NCI-H69 (cell line): ENCODE data around the gene ELP2.
"Not testable (repeated sequence)": the region's sequence is repeated elsewhere in the genome, so short reads cannot be mapped to it uniquely, and the experiment has no call there.

Experiments used
- DNase-seq: peaks from one replicate; lab custom pipeline; 2025; lab: John Stamatoyannopoulos, UW

Gene ELP2

DNA sequence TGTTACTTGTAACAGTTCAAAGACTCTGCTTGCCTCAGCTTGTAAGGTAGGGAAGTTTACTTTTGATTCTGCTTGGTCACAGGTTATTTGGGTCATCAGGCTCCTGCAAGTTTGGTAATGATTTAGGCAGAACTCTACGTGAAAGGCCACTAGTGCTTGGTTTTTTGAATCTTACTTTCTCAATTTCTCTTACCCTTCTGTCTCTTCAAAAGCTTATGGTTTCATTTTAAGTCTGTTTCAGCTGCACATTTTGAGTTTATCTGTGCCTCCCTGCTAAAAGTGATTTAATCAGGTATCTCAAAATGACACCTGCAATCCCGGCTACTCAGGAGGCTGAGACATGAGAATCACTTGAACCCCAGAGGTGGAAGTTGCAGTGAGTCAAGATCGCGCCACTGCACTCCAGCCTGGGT, 31.3 kb downstream of the ELP2 start:
- DNase-seq, result no peak

DNA sequence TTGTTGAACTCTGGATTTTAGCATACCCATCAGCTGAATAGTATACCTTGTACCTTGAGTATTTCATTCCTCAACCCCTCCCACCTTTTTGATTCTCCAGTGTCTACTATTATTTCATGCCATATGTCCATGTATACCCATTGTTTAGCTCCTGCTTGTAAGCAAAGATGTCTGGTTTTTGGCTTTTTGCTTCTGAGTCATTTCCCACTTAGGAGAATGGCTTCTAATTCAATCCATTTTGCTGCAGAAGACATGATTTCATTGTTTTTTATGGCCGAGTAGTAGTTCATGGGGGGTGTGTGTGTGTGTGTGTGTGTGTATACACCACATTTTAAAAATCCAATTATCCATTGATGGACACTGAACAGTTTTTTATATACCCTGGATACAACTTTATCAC, 33.3 kb downstream of the ELP2 start:
- DNase-seq, result no peak

DNA sequence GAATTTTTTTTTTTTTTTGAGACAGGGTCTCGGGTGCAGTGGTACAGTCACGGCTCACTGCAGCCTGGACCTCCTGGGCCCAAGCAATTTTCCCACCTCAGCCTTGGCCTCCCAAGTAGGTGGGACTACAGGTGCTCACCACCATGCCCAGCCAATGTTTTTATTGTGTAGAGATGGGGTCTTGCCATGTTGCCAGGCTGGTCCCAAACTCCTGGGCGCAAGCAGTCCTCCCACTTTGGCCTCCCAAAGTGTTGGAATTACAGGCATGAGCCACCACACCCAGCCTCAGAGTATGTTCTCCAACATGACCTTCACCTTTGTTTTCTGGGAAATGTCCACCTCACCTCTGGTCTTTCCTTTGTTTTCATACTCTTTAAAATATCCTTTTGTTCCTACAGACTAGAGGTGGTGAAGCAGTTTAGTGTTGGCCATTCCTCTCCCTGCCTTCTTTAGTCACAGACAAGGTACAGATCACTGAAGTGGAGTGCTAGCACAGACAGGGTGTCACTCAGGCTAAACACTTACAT, 38.1 kb downstream of the ELP2 start:
- no peak for DNase-seq

DNA sequence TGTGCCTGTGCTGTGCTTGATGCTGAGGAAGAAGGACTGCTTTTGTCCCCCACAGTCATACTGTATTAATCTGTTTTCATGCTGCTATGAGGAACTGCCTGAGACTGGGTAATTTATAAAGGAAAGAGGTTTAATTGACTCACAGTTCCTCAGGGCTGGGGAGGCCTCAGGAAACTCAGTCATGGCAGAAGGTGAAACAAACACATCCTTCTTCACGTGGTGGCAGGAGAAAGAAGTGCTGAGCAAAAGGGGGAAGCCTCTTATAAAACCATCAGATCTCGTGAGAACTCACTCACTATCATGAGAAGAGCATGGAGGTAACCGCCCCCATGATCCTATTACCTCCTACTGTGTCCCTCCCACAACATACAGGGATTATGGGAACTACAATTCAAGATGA, 38.6 kb downstream of the ELP2 start:
- not testable (repeated sequence) for DNase-seq

DNA sequence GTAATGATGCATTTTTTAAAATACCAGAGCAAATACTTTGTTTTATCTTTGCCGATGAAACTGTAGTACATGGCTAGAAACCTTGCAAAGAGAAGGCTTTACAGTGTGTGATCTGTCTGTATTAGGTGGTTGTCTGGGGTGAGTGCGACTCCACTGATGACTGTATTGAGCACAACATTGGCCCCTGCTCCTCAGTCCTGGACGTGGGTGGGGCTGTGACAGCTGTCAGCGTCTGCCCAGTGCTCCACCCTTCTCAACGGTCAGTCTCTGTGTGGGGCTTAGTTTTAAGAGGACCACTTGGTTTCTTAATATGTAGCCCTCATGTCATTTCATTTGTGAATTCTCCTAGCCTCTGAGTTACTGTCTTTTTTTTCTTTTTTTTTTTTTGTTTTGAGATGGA, 40.2 kb downstream of the ELP2 start:
- DNase-seq, result no peak

DNA sequence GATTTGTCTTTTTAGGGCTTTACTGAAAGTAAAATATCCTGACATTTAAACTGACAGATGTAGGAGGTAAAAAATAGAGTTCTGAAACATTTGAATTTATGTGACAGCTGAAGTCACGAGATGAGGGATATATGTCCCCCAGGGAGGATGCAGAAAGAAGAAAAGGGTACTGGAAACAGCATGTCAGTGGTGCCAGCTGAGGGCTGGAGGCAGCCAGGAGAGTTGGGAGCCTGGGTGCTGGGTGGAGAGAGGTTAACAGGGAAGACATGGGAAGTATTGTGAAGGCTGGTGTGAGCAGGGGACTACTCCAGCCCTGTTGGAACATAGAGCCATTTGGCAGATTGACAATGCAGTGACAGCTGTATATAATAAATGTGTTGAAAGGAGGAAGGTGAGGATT, 45.8 kb downstream of the ELP2 start:
- DNase-seq, result no peak

DNA sequence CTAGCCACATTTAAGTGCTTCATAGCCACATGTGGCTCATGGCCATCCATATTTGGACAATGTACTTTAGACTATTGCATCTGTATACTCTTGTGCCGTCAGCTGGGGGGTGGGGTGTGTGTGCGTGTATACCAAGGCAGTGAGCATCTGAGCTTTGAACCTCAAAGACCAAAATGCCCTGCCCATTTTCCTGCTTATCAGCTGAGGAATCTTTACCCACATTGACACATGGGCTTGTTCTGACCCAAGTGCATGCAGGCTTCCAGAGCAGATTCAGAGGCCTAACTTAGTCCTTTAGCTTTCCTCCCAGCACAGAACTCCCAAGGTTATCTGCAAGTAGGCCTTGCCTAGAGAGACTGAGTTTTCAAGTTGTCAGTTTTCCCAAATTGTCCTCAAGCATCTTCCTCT, 46.5 kb downstream of the ELP2 start:
- DNase-seq, result no peak

DNA sequence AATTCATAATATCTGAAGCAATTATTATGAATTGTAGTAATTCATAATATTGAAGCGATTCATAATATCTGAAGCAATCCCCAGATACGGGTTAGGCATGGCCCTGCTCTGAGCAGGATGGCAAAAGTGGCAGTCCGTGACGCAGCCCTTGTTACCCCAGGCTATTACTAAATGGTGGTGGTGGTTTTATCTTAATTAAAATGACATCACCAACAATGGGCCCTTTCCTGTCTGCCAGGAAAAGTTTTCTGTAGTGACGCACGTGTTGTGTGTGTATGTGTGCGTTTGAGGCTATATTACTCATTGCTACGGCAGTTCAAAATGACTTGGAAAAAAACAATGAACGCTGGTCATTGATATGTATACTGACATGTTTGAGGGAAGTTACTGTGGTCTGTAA, 47.0 kb downstream of the ELP2 start:
- no peak for DNase-seq

DNA sequence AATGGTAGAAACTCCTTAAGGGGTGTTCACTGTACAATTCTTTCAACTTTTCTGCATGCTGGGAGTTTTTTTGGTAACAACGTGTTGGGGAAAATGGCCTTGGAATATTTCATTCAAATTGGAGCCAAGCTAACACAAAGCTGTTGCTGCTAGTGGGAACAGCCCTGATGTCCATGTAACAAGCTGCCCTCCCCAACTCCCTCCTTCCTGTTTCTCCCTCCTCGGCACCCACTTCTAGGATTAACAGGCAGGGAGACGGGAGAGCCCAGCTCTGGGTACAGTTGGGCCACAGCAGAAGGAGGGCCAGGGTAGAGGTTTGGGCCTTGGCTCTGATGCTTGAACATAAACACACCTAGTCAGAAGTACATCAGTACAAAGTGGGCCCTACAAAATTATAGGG, 48.2 kb downstream of the ELP2 start:
- DNase-seq, result no peak

DNA sequence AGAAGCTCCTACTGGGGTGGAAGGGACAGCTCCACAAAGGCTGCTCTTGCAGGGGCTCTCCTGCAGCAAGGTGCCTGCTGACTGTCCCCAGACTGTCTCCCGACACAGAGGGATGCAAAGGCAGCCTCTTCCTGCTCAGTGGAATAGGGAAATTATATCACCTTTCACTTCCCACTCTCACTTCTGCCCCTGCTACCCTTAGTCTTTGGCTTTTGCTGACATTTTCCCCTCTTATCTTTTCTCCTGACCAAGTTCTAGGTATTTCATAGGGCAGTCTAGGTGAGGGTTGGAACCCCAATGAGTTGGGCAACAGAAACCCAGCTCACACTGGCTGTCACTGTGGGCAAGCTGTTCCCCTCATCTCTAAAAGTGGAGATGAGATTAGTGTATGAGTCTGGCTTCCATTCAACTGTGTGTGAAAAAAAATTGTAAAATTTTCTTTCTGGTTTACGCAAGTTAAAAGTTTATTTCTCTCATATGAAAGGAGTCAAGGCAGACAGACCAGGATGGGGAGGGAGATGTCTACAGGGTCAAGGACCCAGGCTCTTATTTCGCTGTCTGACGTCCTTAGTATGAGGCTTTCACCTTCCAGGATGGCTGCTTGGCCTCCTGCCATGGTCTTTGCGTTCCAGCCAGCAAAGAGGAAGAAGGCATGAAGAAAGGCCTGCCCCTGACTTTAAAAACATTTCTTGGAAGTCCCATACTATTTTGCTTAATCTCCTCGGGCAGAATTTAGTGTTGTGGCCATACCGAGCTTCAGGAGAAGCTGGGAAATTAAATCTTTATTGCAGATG, 50.1 kb downstream of the ELP2 start:
- DNase-seq, result no peak

DNA sequence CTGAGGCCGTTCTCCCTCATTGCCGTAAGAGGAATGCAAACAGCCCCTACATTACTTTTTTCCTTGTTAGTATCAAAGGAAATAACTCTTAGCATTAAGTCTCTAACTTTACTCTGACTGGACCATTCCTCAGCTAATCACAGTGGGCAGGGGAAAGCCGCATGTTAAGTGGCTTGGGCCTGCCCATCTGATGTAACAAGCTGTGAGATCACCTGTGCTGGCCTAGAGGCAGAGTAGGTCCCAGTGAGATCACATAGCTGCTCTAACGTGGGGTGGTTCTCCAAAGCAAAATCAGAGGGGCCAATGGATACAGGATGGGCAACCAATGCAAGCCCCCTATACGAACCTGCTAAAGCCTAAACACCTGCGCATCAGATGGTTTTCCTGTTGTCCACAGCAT, 51.7 kb downstream of the ELP2 start:
- DNase-seq, result no peak

DNA sequence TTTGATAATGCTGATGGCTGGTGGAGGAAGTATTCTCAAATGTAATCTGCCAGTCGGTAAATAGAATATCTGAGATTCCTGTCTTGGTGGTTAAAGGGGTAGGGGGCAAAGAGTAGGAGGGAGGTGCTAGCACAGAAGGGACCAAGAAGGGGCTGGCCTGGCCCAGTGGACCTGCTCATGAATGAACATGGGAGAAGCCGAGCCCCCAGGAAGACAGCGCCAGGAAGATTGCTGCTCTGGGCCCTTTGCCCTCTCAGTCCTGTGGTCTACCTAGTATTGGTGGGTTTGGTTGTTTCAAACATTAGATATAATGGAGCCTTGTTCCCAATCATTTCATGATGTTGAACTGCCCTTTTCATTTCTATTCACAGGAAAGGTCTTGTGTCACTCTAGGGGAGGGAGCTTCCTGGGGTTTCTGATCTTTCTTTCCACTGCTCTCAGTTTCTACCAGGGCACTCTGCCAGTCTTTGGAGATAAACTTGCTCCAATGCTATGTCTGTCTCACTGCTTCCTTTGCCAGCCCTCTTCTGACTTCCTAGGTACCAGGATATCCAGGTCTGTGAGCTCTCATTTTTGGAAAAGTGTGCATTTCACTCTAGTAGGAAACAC, 52.3 kb downstream of the ELP2 start:
- DNase-seq, result no peak

DNA sequence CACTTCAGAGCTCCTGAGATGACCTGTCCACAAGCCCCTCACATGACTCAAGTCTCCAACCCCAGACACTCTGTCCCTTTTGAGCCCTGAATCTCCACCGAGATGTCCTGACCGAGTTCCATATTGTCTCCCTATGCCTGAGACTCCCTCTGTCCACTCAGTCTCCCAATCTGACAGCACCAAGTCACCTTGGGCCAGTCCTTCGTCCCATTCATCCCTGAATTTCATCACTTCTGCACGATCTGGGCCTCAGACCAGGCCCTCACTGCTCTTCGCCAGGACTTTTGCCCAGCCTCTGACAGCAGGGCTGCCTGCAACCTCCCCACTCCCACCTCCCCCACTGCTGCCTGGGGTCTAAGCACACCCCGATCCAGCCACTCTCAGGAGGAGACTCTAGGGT, 53.3 kb downstream of the ELP2 start:
- no peak for DNase-seq

DNA sequence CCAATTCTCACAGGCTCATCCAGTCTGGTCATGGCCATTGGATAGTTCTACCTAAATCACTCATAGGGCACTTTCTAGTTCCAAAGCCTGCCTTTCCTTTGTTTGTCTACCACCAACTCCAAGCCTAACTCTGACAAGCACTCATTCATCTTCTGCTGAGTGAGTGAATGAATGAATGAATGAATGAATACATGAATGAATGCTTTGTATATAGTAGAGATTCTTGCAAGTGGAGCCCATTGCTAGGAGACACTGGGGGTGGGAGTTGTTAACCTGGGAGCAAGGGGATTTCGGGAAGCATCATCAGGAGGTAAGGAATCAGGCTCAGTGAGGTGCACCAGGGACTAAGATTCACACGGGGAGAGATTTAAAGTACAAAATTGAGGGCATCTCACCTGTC, 54.3 kb downstream of the ELP2 start:
- no peak for DNase-seq

DNA sequence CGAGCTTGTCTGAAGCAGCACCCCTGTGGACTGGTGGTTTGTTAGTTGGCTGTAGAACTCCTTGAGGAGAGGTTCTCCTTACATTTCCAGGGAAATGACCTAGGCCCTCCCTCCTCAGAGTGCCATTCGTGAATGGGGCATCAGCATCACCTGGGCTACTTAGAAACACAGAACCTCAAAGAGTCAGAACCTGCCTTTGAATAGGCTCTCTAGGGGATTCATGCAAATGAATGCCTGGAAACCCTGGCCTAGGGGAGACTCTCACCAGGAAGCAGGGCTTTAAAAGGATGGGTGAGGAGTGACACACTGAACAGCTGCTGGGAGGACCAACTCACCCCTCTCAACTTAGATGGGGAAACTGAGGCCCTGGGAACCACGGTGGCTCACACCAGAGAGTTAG, 55.5 kb downstream of the ELP2 start:
- DNase-seq, result peak; percentile 30

DNA sequence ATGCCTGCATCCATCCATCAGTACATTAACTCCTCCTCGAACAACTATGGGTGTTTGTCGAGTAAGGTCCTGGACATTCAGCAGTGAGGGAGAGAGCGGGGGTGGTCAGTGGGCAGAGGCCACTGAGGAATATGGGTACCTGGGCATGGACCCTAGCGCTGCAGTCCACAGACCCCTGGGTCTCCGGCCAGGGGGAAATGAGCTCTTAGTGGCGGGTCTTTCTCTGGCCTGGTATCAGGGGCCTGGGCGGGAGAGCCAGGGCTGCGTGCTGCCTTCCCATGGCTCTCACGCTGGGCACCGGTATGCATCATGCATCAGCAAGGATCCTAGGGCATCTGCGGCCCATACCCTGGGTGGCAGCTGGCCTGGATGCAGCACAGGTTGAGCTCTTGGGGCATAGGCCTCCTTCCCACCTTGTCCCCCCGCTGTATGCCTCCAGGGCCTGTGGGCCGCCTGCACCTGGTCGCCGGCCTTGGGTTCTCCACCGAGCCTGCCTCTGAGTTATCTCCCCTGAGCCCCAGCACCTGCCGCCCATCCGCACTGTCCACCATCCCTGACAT, 56.3 kb downstream of the ELP2 start:
- no peak for DNase-seq

DNA sequence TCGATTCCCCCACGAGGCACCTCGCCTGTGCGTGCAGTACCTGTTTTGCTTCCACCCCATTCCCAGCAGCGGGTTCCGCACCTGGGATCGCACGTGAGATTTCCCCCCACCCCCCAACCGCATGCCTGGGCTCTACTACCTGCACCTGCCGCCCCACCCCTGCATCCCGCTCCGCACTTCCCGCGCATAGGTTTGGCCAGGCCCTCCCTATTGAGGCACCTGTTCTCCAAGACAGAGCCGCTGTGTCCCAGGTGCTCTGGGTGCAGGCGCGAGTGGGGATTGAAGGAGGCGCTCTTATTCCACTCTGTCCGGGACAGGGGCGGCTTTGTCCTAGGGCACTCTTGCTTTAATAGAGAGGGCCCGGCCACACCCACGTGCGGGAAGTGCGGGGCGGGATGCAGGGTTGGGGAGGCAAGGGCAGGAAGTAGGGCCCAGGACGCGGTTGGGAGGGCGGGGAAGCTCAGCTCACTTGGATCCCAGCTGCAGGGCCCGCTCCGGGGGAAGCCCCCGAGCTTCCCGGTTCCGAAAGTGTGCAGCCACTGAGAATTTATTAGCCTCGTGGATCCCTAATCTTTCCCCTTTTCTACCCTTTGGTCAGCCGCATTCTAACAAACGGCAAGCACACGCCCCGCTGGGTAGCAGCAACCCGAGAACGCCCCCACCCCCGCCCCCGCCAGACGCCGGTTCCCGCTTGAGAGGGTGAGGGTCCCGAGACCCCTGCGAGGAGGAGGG, 56.9 kb downstream of the ELP2 start:
- DNase-seq, result peak; percentile 51

DNA sequence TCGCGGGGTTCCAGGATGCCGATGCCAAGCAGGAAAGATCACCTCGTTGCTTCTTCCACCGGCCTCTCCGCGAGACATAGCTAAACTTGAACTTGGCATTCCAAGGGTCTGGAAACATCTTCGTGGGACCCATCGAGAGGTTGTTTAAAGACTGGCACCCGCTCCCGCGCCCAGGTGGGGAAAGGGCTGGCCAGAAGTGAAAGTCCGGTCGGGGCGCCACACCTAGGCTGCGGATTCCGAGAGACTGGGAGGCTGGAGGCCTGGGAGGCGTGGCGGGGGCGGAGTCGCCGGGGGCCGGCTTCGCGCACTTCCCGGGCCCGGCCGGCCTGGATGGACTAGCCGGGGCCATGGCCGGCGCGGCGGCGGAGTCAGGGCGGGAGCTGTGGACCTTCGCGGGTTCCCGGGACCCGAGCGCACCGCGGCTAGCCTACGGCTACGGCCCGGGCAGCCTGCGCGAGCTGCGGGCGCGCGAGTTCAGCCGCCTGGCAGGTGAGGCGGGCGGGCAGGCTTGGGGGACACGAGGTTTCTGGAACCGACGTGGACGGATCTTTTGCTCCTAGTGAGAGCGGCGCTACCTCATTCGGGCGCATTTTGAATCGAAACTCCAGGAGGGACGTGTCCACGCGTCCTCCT, 57.6 kb downstream of the ELP2 start, which contains the start of gene MOCOS:
Gene MOCOS (plus strand): TSS at position 305 of the 633 bp plus-strand sequence. CDS start 43 bp downstream, at position 348.
- DNase-seq, result peak; percentile 84

DNA sequence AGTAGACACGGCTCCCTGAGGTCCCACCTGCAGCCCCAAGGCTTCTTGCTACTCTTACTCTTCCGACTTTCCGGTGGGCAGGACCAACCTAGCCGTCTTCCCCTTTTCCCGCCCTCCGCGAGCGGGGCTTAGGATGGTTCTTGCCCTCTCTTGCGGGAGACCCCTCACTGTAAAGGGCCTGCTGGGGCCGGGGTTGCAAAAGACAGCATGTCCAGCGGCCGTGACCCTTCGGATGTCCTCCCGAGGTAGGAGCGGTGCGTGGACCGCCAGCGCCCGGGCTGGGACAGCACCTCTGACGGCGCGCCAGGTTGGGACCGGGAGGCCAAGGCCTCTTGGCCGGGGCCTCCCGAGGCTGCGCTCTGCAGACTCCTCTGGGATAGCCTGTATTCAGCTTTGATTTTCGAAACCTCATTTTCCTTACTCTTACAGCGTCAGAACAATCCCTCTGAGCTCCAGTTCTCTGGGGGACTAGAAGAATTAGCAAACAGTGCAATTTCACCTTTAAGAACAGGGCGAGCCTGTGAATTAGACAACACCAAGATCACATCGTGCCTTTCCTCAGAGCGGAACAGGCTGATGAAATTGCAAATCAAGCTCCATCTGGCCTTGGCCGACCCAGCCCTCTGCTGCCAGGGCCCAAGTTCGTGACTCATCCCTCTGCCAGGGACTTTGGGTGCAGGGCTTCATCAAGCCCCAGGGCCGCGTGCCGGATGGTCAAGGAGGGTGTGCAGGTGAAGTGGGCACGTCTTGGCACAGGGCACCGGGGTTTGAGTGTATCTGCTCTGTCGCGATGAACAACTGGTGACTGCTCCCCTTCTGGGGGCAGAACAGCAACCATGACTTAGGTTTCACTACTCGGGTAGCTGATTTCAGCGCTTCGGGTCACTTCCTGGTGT, 58.4 kb downstream of the ELP2 start:
- no peak for DNase-seq

DNA sequence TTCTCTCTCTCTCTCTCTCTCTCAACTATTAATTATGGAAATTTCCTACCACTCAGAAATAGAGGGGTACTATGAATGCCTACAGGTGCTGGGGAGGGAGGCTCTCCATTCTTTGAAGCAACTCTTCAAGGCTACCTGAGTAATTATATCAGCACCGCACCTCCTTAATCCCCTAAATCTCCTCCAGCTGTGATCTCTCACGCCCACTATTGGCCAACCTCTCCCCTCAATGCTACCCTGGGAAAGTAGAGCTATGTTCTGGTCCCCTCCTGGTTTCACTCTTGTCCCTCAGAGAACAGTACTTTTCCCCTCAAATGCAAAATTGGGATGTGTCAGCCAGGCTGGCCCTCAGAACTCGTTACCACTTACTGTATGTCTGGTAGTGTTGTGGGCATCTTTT, 59.2 kb downstream of the ELP2 start:
- DNase-seq, result no peak

DNA sequence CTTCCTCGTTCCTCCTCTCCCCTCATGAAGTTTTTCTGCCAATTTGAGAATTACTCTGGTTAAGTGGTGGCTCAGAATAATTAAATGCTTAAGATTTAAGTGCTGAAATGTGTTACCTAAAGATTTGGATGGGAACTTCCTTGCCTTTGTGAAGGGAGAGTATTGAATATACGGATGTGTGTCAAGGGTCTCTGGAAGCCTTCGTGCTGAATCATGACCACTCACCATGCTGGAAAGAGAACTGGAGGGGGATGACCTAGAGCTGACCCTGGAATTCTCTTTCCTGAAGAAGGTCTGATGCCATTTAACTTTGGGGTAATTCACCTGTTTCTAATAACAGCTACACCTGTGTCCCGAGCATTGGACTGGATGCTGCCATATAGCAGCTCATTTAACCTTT, 59.8 kb downstream of the ELP2 start:
- no peak for DNase-seq
